Measurements from ENCODE around the gene SNX8. TPM values are rescaled to one million over a fixed set of nuclear protein-coding genes. Genes with fewer than 3 reads are reported as not detected.
A peak's percentile ranks its signal among the peaks of the same experiment; 100 is the strongest.

Gene SNX8
- total and polyA plus RNA-seq, 2 of the 13 experiments (the other 11 are each of a cell fraction or from before 2014, with no cell fraction given): 20.6 to 45.2 TPM

DNA sequence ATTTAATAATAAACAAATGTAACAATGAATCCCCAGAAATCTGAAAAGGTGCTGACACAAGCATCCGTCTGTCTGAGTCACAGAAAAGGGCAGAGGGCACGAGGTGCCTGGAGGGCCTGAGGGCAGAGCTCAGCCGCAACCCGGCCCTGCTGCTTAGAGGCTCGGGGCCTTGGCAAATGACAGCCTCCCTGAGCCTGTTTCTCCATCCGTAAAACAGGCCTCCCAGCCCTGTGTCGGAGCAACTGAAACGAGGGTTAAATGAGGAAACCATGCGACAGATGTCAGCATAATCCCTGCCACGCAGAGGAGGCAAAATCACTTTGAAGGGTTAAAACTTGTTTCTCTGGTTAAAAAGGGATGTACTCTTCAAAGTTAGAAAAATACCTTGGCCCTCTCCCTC, 47.3 kb downstream of the SNX8 start (continued):
- TF ChIP-seq ZNF704 (CRISPR knock-in tag; IDR thresholded peaks at IDR 0.05; ENCODE audit: borderline replicate concordance): no peak
- TF ChIP-seq SNRNP70 (IDR thresholded peaks at IDR 0.05; ENCODE audit: low read depth, low read length): no peak
- TF ChIP-seq, protein P1, sequence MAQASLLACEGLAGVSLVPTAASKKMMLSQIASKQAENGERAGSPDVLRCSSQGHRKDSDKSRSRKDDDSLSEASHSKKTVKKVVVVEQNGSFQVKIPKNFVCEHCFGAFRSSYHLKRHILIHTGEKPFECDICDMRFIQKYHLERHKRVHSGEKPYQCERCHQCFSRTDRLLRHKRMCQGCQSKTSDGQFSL (CRISPR knock-in tag; IDR thresholded peaks at IDR 0.05): no peak
- TF ChIP-seq, protein P2, sequence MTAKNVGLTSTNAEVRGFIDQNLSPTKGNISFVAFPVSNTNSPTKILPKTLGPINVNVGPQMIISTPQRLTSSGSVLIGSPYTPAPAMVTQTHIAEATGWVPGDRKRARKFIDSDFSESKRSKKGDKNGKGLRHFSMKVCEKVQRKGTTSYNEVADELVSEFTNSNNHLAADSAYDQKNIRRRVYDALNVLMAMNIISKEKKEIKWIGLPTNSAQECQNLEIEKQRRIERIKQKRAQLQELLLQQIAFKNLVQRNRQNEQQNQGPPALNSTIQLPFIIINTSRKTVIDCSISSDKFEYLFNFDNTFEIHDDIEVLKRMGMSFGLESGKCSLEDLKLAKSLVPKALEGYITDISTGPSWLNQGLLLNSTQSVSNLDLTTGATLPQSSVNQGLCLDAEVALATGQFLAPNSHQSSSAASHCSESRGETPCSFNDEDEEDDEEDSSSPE (CRISPR knock-in tag; IDR thresholded peaks at IDR 0.05): no peak
- no peak for TF ChIP-seq ZNF160 (CRISPR knock-in tag; IDR thresholded peaks at IDR 0.05)
- no peak for TF ChIP-seq ZBTB21 (CRISPR knock-in tag; IDR thresholded peaks at IDR 0.05)
- TF ChIP-seq DNMT3B (CRISPR knock-in tag; conservative IDR thresholded peaks at IDR 0.05): no peak
- no peak for TF ChIP-seq ZNF143 (CRISPR knock-in tag; IDR thresholded peaks at IDR 0.05)
- no peak for TF ChIP-seq ZKSCAN1 (IDR thresholded peaks at IDR 0.05; ENCODE audit: low read length)
- TF ChIP-seq SSRP1 (CRISPR knock-in tag; IDR thresholded peaks at IDR 0.05): no peak
- TF ChIP-seq ZNF749 (CRISPR knock-in tag; IDR thresholded peaks at IDR 0.05; ENCODE audit: borderline replicate concordance): no peak
- TF ChIP-seq RXRA (CRISPR knock-in tag; IDR thresholded peaks at IDR 0.05): 0 out of 2 replicates have a peak, but pooled peaks have one; percentile 21
- no peak for TF ChIP-seq SOX5 (CRISPR knock-in tag; IDR thresholded peaks at IDR 0.05; ENCODE audit: borderline replicate concordance)
- TF ChIP-seq, protein P3, sequence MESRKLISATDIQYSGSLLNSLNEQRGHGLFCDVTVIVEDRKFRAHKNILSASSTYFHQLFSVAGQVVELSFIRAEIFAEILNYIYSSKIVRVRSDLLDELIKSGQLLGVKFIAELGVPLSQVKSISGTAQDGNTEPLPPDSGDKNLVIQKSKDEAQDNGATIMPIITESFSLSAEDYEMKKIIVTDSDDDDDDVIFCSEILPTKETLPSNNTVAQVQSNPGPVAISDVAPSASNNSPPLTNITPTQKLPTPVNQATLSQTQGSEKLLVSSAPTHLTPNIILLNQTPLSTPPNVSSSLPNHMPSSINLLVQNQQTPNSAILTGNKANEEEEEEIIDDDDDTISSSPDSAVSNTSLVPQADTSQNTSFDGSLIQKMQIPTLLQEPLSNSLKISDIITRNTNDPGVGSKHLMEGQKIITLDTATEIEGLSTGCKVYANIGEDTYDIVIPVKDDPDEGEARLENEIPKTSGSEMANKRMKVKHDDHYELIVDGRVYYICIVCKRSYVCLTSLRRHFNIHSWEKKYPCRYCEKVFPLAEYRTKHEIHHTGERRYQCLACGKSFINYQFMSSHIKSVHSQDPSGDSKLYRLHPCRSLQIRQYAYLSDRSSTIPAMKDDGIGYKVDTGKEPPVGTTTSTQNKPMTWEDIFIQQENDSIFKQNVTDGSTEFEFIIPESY (CRISPR knock-in tag; IDR thresholded peaks at IDR 0.05): peak; percentile 68; the same call in 1 of the 2 replicates
- no peak for TF ChIP-seq ZNF274 (CRISPR knock-in tag; IDR thresholded peaks at IDR 0.05)
- TF ChIP-seq PLRG1 (conservative IDR thresholded peaks at IDR 0.05): no peak
- no peak for TF ChIP-seq ZBTB7B (CRISPR knock-in tag; IDR thresholded peaks at IDR 0.05)
- TF ChIP-seq ZNF547 (CRISPR knock-in tag; IDR thresholded peaks at IDR 0.05): no peak
- peak; percentile 55 for TF ChIP-seq NR2F6 (IDR thresholded peaks at IDR 0.05)
- 0 out of 2 replicates have a peak, but pooled peaks have one; percentile 18 for TF ChIP-seq NR2F6 (CRISPR knock-in tag; IDR thresholded peaks at IDR 0.05)
- no peak for TF ChIP-seq HMGA1 (CRISPR knock-in tag; conservative IDR thresholded peaks at IDR 0.05)
- no peak for TF ChIP-seq ZBTB7A (CRISPR knock-in tag; IDR thresholded peaks at IDR 0.05)
- TF ChIP-seq SIN3A (IDR thresholded peaks at IDR 0.05; ENCODE audit: borderline replicate concordance, low read depth, low read length): no peak
- TF ChIP-seq HNRNPL (IDR thresholded peaks at IDR 0.05; ENCODE audit: low read depth, low read length): 0 out of 2 replicates have a peak, but pooled peaks have one; percentile 69

Data from HepG2 (cell line).